ENCODE results near the gene SEZ6L.

GRCh38 chr22:26357281-26357680 lies 188.0 kb downstream of the SEZ6L start:
- TF ChIP-seq, protein P1, sequence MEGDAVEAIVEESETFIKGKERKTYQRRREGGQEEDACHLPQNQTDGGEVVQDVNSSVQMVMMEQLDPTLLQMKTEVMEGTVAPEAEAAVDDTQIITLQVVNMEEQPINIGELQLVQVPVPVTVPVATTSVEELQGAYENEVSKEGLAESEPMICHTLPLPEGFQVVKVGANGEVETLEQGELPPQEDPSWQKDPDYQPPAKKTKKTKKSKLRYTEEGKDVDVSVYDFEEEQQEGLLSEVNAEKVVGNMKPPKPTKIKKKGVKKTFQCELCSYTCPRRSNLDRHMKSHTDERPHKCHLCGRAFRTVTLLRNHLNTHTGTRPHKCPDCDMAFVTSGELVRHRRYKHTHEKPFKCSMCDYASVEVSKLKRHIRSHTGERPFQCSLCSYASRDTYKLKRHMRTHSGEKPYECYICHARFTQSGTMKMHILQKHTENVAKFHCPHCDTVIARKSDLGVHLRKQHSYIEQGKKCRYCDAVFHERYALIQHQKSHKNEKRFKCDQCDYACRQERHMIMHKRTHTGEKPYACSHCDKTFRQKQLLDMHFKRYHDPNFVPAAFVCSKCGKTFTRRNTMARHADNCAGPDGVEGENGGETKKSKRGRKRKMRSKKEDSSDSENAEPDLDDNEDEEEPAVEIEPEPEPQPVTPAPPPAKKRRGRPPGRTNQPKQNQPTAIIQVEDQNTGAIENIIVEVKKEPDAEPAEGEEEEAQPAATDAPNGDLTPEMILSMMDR (IDR thresholded peaks at IDR 0.05; ENCODE audit: poor library complexity, severe bottlenecking) = no peak
- TF ChIP-seq EP300 (conservative IDR thresholded peaks at IDR 0.05; ENCODE audit: poor library complexity, severe bottlenecking) (no peak), EZH2 (IDR thresholded peaks at IDR 0.05; ENCODE audit: borderline replicate concordance, insufficient read depth, low read length, poor library complexity, severe bottlenecking) (no peak), TAF1 (IDR thresholded peaks at IDR 0.05; ENCODE audit: low read depth) (no peak), POLR2AphosphoS5 (IDR thresholded peaks at IDR 0.05) (no peak), RAD21 (conservative IDR thresholded peaks at IDR 0.05) (no peak), REST (IDR thresholded peaks at IDR 0.05; ENCODE audit: borderline replicate concordance) (no peak), MXI1 (conservative IDR thresholded peaks at IDR 0.05; ENCODE audit: poor library complexity, severe bottlenecking) (no peak), SMC3 (conservative IDR thresholded peaks at IDR 0.05; ENCODE audit: poor library complexity) (no peak)

All from neural cell (in vitro differentiated cells).